Measurements from ENCODE around the gene REXO1. TPM values are rescaled to one million over a fixed set of nuclear protein-coding genes. Genes with fewer than 3 reads are reported as not detected.

The REXO1 gene
- total and polyA plus RNA-seq, 2 experiments from 2014 or later = 20.2 to 90.1 TPM

GRCh38 chr19:1814833-1815604 is 33.3 kb downstream of the REXO1 start (continued):
- TF ChIP-seq REST (IDR thresholded peaks at IDR 0.05; ENCODE audit: unreplicated experiment) (no peak), ZNF114 (CRISPR knock-in tag; IDR thresholded peaks at IDR 0.05) (no peak), JUNB (IDR thresholded peaks at IDR 0.05; ENCODE audit: unreplicated experiment) (no peak)

- H3K4me3 Mint-ChIP-seq = no peak overlapping the region
- Histone ChIP-seq H3K27ac (ENCODE audit: low read depth) (no peak overlapping the region), H3K4me2 (no peak overlapping the region), H2AFZ (no peak overlapping the region), H3K4me3 (no peak overlapping the region), H3K4me1 (ENCODE audit: insufficient read depth) (no peaks in the 10 kb centered on the region), H3K79me2 (replicated peaks; ENCODE audit: insufficient read depth) (no peaks in the 10 kb centered on the region), H3K27me3 (ENCODE audit: insufficient read depth) (no peaks in the 10 kb centered on the region), H3F3A (replicated peaks; ENCODE audit: low read depth) (0 out of 2 replicates have a peak, but pooled peaks cover 5% of the 10 kb centered on the region), H3K36me3 (ENCODE audit: insufficient read depth) (no peaks in the 10 kb centered on the region; the same call in 1 of the 2 replicates), H3K9me2 (ENCODE audit: insufficient read depth) (no peaks in the 10 kb centered on the region), H4K20me1 (replicated peaks; ENCODE audit: insufficient read depth) (no peaks in the 10 kb centered on the region)
- TF ChIP-seq ETS1 (IDR thresholded peaks at IDR 0.05) (no peak), EZH2 (IDR thresholded peaks at IDR 0.05; ENCODE audit: low read depth, unreplicated experiment) (no peak), ZNF331 (CRISPR knock-in tag; IDR thresholded peaks at IDR 0.05; ENCODE audit: low read depth) (no peak)
- no peak overlapping the region for H3K27ac Mint-ChIP-seq
- H3K36me3 Mint-ChIP-seq (ENCODE audit: low read depth) = peaks cover 6% of the 10 kb centered on the region; the same call in 1 of the 3 replicates
- peaks cover 3% of the 10 kb centered on the region; the same call in 2 of the 3 replicates for H3K4me1 Mint-ChIP-seq
- ATAC-seq (no peak), DNase-seq (ENCODE audit: low spot score) (no peak)
- peaks cover 18% of the 10 kb centered on the region for H3K27me3 Mint-ChIP-seq (ENCODE audit: insufficient read depth, low read depth, poor library complexity)
- H3K9me3 Mint-ChIP-seq = no peaks in the 10 kb centered on the region
Observed at GRCh38 chr19:1814391-1814790, 33.9 kb downstream of the REXO1 start.
